ENCODE results near the gene STAT1. TPM values are rescaled to one million over a fixed set of nuclear protein-coding genes. Genes with fewer than 3 reads are reported as not detected.

STAT1 gene
- total RNA-seq, 1 donor from 2014 or later = 264 TPM

DNA sequence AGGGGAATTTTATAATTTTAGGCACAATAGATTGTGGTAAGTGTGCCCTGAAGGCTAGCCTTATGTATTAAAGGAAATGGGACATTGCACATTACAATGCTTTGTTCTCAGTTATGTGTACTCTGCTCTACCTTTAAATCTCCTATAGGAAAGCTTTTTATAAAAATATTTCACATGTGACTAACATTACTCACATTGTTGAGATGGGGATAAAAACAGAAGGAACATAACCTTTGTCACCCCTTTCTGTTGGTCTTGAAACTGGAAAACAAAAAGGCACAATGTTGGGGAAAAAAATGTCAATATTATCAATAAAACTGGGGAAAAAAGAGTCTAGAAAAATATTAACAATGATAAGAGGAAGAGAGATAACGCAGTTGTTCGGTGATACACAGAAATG is 17.3 kb upstream of the STAT1 start:
- Mint-ChIP-seq H3K4me3 (ENCODE audit: low read depth) (no peak overlapping the region), H3K9me3 (ENCODE audit: low read depth) (peaks cover 4% of the 10 kb centered on the region), H3K4me1 (ENCODE audit: low read depth) (peaks cover 40% of the 10 kb centered on the region), H3K27ac (peak overlapping the region; percentile 93), H3K27me3 (no peaks in the 10 kb centered on the region), H3K36me3 (ENCODE audit: insufficient read depth) (peaks cover 14% of the 10 kb centered on the region)
- TF ChIP-seq, protein P1, sequence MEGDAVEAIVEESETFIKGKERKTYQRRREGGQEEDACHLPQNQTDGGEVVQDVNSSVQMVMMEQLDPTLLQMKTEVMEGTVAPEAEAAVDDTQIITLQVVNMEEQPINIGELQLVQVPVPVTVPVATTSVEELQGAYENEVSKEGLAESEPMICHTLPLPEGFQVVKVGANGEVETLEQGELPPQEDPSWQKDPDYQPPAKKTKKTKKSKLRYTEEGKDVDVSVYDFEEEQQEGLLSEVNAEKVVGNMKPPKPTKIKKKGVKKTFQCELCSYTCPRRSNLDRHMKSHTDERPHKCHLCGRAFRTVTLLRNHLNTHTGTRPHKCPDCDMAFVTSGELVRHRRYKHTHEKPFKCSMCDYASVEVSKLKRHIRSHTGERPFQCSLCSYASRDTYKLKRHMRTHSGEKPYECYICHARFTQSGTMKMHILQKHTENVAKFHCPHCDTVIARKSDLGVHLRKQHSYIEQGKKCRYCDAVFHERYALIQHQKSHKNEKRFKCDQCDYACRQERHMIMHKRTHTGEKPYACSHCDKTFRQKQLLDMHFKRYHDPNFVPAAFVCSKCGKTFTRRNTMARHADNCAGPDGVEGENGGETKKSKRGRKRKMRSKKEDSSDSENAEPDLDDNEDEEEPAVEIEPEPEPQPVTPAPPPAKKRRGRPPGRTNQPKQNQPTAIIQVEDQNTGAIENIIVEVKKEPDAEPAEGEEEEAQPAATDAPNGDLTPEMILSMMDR (IDR thresholded peaks at IDR 0.05; ENCODE audit: unreplicated experiment) = no peak
- no peak for DNase-seq (ENCODE audit: low spot score, unreplicated experiment)

DNA sequence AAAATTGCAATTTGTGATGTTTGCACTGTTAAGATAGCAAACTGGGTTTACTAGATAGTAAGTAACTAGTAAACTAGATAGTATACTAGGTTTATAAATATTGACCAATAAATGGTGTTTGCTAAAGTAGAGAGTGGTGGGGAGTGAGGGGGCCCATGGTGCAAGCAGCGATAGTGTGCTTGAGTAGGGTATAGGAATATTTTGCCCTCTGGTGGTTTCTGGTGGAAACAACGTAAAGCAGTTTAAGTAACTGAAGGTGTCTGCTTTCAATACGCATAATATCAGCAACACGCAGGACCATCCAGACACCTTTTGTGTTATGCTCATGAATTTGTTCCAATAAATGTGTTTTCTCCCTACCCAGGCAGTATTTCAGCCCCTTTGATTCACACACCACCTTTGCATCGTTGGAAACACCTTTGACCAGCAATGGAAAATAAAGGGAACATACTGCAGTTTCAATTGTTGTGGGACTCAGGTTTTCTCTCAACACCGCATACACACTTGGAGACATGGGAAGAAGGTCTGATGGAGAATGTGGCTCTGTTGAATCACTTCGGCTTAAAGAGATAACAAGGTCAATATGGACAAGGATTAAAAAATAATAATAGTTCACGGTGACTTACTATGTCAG is 16.7 kb upstream of the STAT1 start:
- H3K4me1 Mint-ChIP-seq (ENCODE audit: low read depth) = peaks cover 44% of the 10 kb centered on the region
- peak overlapping the region; percentile 20 for H3K4me3 Mint-ChIP-seq (ENCODE audit: low read depth)
- peaks cover 17% of the 10 kb centered on the region for H3K36me3 Mint-ChIP-seq (ENCODE audit: insufficient read depth)
- TF ChIP-seq, protein P1 (IDR thresholded peaks at IDR 0.05; ENCODE audit: unreplicated experiment) = peak; percentile 64
- H3K27me3 Mint-ChIP-seq = no peaks in the 10 kb centered on the region
- peaks cover 4% of the 10 kb centered on the region for H3K9me3 Mint-ChIP-seq (ENCODE audit: low read depth)
- DNase-seq (ENCODE audit: low spot score, unreplicated experiment) = no peak
- peak overlapping the region; percentile 93 for H3K27ac Mint-ChIP-seq

DNA sequence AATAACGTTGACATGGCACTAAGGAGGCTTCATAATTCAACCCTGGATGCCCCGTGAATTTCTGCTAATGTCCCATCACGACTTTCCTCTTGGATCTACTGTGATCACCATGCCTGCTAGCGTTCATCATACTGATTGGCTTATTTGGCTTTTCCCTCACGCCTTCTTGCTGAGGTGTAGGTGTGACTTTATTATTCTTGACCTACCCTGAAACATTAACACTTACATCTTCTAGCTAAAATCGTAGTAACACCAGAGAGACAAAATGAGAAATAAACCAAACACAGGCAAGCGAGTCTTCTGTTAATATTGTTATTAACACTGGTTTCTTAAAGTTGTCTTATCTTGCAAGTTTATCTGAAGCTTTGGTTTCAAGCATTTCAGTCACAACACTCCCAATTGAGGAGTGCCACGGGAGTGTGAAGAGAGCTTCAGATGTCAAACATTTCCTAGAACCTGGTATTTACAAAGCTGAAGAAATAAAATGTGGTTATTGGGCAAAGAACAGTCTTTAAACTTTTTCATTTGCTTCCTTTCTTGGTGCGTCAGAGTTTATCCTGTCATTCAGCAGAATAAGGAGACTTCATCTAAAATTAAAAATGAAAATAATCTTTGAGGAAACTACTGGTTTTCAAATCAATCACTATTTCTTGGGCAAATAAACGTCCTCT is 15.4 kb upstream of the STAT1 start:
- H3K4me3 Mint-ChIP-seq (ENCODE audit: low read depth) = no peak overlapping the region
- H3K27me3 Mint-ChIP-seq = no peaks in the 10 kb centered on the region
- peak overlapping the region; percentile 53 for H3K27ac Mint-ChIP-seq
- H3K4me1 Mint-ChIP-seq (ENCODE audit: low read depth) = peaks cover 44% of the 10 kb centered on the region
- peaks cover 10% of the 10 kb centered on the region for H3K36me3 Mint-ChIP-seq (ENCODE audit: insufficient read depth)
- TF ChIP-seq, protein P1 (IDR thresholded peaks at IDR 0.05; ENCODE audit: unreplicated experiment) = no peak
- H3K9me3 Mint-ChIP-seq (ENCODE audit: low read depth) = peaks cover 4% of the 10 kb centered on the region
- no peak for DNase-seq (ENCODE audit: low spot score, unreplicated experiment)

DNA sequence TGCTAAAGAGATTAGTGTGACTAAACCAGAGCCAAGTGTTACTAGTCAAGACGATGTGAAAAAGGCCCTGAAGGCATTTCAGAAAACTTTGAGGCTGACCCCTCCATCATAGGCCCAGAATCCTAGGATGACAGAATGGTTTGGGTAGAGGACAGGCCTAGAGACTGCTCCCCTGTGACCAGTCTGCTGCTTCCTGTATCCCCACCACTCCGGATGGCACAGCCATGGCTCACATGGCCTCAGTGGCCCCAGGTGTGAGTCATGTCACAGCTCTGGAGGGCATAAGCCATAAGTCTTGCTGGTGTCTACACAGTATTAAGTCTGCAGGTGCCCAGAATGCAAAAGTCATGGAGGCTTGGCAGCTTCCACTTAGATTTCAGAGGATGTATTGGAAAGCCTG is 12.4 kb upstream of the STAT1 start:
- H3K4me3 Mint-ChIP-seq (ENCODE audit: low read depth) = no peak overlapping the region
- H3K4me1 Mint-ChIP-seq (ENCODE audit: low read depth) = peaks cover 21% of the 10 kb centered on the region
- peaks cover 10% of the 10 kb centered on the region for H3K36me3 Mint-ChIP-seq (ENCODE audit: insufficient read depth)
- TF ChIP-seq, protein P1 (IDR thresholded peaks at IDR 0.05; ENCODE audit: unreplicated experiment) = no peak
- DNase-seq (ENCODE audit: low spot score, unreplicated experiment) = no peak
- H3K27ac Mint-ChIP-seq = no peak overlapping the region
- peaks cover 4% of the 10 kb centered on the region for H3K9me3 Mint-ChIP-seq (ENCODE audit: low read depth)
- no peaks in the 10 kb centered on the region for H3K27me3 Mint-ChIP-seq

DNA sequence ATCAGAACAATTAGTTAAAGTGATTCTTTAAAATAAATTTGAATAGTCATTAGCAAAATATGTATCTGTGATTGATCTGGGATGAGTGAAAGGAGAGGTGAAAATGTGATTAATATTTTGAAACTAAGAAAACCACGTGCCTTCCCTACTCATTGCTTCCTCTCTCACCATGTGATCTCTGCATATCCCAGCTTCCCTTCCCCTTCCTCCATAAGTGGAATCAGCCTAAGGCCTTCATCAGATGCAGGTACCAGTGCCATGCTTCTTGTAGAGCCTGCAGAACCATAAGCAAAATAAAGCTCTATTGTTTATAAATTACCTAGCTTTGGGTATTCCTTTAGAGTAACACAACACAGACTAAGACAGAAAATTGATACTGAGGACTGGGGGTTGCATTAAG is 11.2 kb upstream of the STAT1 start:
- Mint-ChIP-seq H3K4me1 (ENCODE audit: low read depth) (peaks cover 11% of the 10 kb centered on the region), H3K9me3 (ENCODE audit: low read depth) (peaks cover 4% of the 10 kb centered on the region), H3K27me3 (no peaks in the 10 kb centered on the region), H3K27ac (no peak overlapping the region), H3K4me3 (ENCODE audit: low read depth) (no peak overlapping the region), H3K36me3 (ENCODE audit: insufficient read depth) (peaks cover 10% of the 10 kb centered on the region)
- no peak for DNase-seq (ENCODE audit: low spot score, unreplicated experiment)
- TF ChIP-seq, protein P1 (IDR thresholded peaks at IDR 0.05; ENCODE audit: unreplicated experiment) = no peak
